Amniotic stem cell (primary cell): ENCODE measurements around the gene GFAP.

Experiments
- DNase-seq: peaks from one replicate; lab custom pipeline; 2025; lab: John Stamatoyannopoulos, UW

The GFAP gene

GRCh38 chr17:44899074-44899782 lies 16.1 kb downstream of the GFAP start, which contains the start of gene EFTUD2:
Gene EFTUD2, minus strand, starts transcription at chr17:44899445. Its CDS starts 4,924 bp downstream, at chr17:44894521.
- peak; percentile 73 for DNase-seq

GRCh38 chr17:44898768-44899073 lies 16.6 kb downstream of the GFAP start:
- DNase-seq, result no peak

- no peak for DNase-seq
These were observed 20.7 kb downstream of the GFAP start for GRCh38 chr17:44894642-44895041.

- no peak for DNase-seq
These were observed 23.1 kb downstream of the GFAP start for GRCh38 chr17:44892250-44892649.

- DNase-seq, result no peak
These were observed 26.3 kb downstream of the GFAP start for GRCh38 chr17:44889003-44889402.

GRCh38 chr17:44887971-44888954 lies 27.0 kb downstream of the GFAP start:
- DNase-seq, result no peak

- no peak for DNase-seq
These were observed 28.3 kb downstream of the GFAP start for GRCh38 chr17:44887016-44887415.

GRCh38 chr17:44884941-44885340 lies 30.4 kb downstream of the GFAP start:
- DNase-seq, result no peak

GRCh38 chr17:44881145-44881544 lies 34.2 kb downstream of the GFAP start:
- no peak for DNase-seq

GRCh38 chr17:44880062-44880461 lies 35.2 kb downstream of the GFAP start:
- DNase-seq, result no peak

- DNase-seq, result no peak
These were observed 35.9 kb downstream of the GFAP start for GRCh38 chr17:44879376-44879775.

GRCh38 chr17:44878627-44879221 lies 36.6 kb downstream of the GFAP start:
- DNase-seq, result peak; percentile 40

GRCh38 chr17:44877121-44877520 lies 38.2 kb downstream of the GFAP start:
- DNase-seq, result no peak

GRCh38 chr17:44875761-44876160 lies 39.5 kb downstream of the GFAP start:
- DNase-seq, result no peak

- DNase-seq, result no peak
These were observed 43.0 kb downstream of the GFAP start for GRCh38 chr17:44872131-44872768.

GRCh38 chr17:44871556-44871955 lies 43.7 kb downstream of the GFAP start:
- DNase-seq, result no peak

- no peak for DNase-seq
These were observed 47.5 kb downstream of the GFAP start for GRCh38 chr17:44867841-44868240.

GRCh38 chr17:44865931-44866330 lies 49.4 kb downstream of the GFAP start:
- no peak for DNase-seq

- peak; percentile 28 for DNase-seq
These were observed 50.1 kb downstream of the GFAP start for GRCh38 chr17:44865231-44865660.

GRCh38 chr17:44864831-44865230 lies 50.5 kb downstream of the GFAP start:
- no peak for DNase-seq

- no peak for DNase-seq
These were observed 52.0 kb downstream of the GFAP start for GRCh38 chr17:44863061-44863918.
